Activated naive CD4-positive, alpha-beta T cell treated with anti-CD3 and anti-CD28 coated beads, Interleukin-2, amount 50 U/mL, for 16 hours (primary cell): Measurements from ENCODE around the gene KCNK10.

ENCODE experiments used
- DNase-seq: peaks from one replicate; pipeline ENCODE4 v3.0.0-alpha.2; 2020

The KCNK10 gene

GRCh38 chr14:88318406-88318805, 4.7 kb downstream of the KCNK10 start:
- no peak for DNase-seq

GRCh38 chr14:88316521-88316920, 6.5 kb downstream of the KCNK10 start:
- no peak for DNase-seq

GRCh38 chr14:88312257-88312656, 10.8 kb downstream of the KCNK10 start:
- DNase-seq: no peak

GRCh38 chr14:88311780-88312179, 11.3 kb downstream of the KCNK10 start:
- DNase-seq: no peak

- DNase-seq: no peak
Observed at GRCh38 chr14:88310449-88310848, 12.6 kb downstream of the KCNK10 start.

- no peak for DNase-seq
Observed at GRCh38 chr14:88310021-88310420, 13.0 kb downstream of the KCNK10 start.

- no peak for DNase-seq
Observed at GRCh38 chr14:88305528-88306322, 17.3 kb downstream of the KCNK10 start.

GRCh38 chr14:88303041-88303440, 20.0 kb downstream of the KCNK10 start:
- DNase-seq: no peak

- DNase-seq: no peak
Observed at GRCh38 chr14:88301381-88301780, 21.7 kb downstream of the KCNK10 start.

- DNase-seq: no peak
Observed at GRCh38 chr14:88300817-88301216, 22.3 kb downstream of the KCNK10 start.

GRCh38 chr14:88299865-88300530, 23.1 kb downstream of the KCNK10 start:
- no peak for DNase-seq

GRCh38 chr14:88297306-88297705, 25.8 kb downstream of the KCNK10 start:
- no peak for DNase-seq

GRCh38 chr14:88296351-88296750, 26.7 kb downstream of the KCNK10 start:
- DNase-seq: no peak

- no peak for DNase-seq
Observed at GRCh38 chr14:88289996-88290395, 33.1 kb downstream of the KCNK10 start.

- no peak for DNase-seq
Observed at GRCh38 chr14:88289234-88289633, 33.8 kb downstream of the KCNK10 start.

GRCh38 chr14:88286309-88286708, 36.8 kb downstream of the KCNK10 start:
- no peak for DNase-seq

- no peak for DNase-seq
Observed at GRCh38 chr14:88281447-88281846, 41.6 kb downstream of the KCNK10 start.

GRCh38 chr14:88276923-88277596, 46.0 kb downstream of the KCNK10 start:
- no peak for DNase-seq

- no peak for DNase-seq
Observed at GRCh38 chr14:88272390-88273269, 50.4 kb downstream of the KCNK10 start.

- no peak for DNase-seq
Observed at GRCh38 chr14:88271205-88271604, 51.9 kb downstream of the KCNK10 start.

GRCh38 chr14:88270776-88271175, 52.3 kb downstream of the KCNK10 start:
- DNase-seq: no peak

GRCh38 chr14:88269806-88270420, 53.2 kb downstream of the KCNK10 start:
- DNase-seq: no peak
